OCI-LY7 (cell line): ENCODE data around the gene PSMB1.

Source experiments
- EZH2phosphoT487 ChIP-seq: fragments of 200-600 bp; sonication (generic); IDR thresholded peaks from 2 replicates; pipeline ENCODE4 v1.6.1; 2018; ENCODE audit warnings: low read depth, borderline replicate concordance, mild to moderate bottlenecking, mixed run types, antibody characterized with exemption, low read length, moderate library complexity, mixed read lengths
- TF ChIP-seq, protein P1 (sequence below): fragments of 200-600 bp; sonication (generic); conservative IDR thresholded peaks from 2 replicates; pipeline ENCODE4 v1.5.1; 2014; ENCODE audit warnings: mild to moderate bottlenecking, antibody characterized with exemption, low read length, moderate library complexity, mixed read lengths

DNA sequence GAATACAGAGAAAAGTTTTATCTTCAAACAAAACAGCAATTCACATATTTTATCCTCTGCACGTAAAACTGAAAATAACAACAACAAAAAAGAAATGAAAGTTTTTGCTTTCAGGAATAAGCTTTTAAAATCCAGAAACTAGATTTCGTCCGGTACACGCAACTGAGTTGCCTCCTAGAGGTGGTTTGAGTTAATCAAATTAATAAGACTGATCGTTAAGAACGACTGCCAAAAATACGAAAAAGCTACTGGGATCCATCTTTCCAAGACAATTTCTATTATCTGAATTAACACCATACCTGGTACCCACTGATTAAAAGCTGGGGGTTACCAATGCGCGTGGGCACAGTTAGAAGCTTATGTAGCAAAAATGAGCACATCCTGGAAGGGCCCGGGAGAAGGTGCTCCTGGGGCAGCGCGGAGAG lies 30.7 kb upstream of the PSMB1 start:
- TF ChIP-seq, protein P1, sequence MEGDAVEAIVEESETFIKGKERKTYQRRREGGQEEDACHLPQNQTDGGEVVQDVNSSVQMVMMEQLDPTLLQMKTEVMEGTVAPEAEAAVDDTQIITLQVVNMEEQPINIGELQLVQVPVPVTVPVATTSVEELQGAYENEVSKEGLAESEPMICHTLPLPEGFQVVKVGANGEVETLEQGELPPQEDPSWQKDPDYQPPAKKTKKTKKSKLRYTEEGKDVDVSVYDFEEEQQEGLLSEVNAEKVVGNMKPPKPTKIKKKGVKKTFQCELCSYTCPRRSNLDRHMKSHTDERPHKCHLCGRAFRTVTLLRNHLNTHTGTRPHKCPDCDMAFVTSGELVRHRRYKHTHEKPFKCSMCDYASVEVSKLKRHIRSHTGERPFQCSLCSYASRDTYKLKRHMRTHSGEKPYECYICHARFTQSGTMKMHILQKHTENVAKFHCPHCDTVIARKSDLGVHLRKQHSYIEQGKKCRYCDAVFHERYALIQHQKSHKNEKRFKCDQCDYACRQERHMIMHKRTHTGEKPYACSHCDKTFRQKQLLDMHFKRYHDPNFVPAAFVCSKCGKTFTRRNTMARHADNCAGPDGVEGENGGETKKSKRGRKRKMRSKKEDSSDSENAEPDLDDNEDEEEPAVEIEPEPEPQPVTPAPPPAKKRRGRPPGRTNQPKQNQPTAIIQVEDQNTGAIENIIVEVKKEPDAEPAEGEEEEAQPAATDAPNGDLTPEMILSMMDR = peak; percentile 75
- TF ChIP-seq EZH2phosphoT487 = no peak
